HepG2 (cell line): ENCODE measurements around the gene WNT16. TPM values are rescaled to one million over a fixed set of nuclear protein-coding genes. Genes with fewer than 3 reads are reported as not detected.

Experiments used
- ATAC-seq: fragments of 200-7000 bp; cut with Tn5 transposase; 3 replicates; pipeline ENCODE4 v1.9.1; 2020; ENCODE audit warnings: mild to moderate bottlenecking, moderate library complexity
- BruUV-seq: library from RNA; stranded (reverse); fragments of 400-500 nt; replicated peaks from 2 replicates; lab custom pipeline; 2021; lab: Mats Ljungman, UMichigan
- CTCF ChIA-PET: fragments of 300-600 bp; formaldehyde crosslinking; extraction: SDS; loops from one replicate; lab custom pipeline; 2021; ENCODE audit warnings: low total read pairs, inconsistent platforms, low intra/inter-chr PET ratio; lab: Yijun Ruan, JAX
- POLR2A ChIA-PET: fragments of 350-600 bp; sonication (Branson Sonifier 250); formaldehyde crosslinking; loops from one replicate; lab custom pipeline; 2020; ENCODE audit warnings: antibody characterized with exemption, inconsistent platforms; lab: Yijun Ruan, JAX
- DNase-seq: peaks from one replicate; pipeline ENCODE4 v3.0.0-alpha.2; 2015; ENCODE audit warnings: low spot score
- FAIRE-seq: peaks from 3 replicates; lab custom pipeline; 2011; peaks lifted over from hg19 to GRCh38; lab: Jason Lieb, UNC
- H2AFZ ChIP-seq: one replicate; pipeline ENCODE4 v1.6.1; 2011; ENCODE audit warnings: low read length, inconsistent platforms
- H3K27ac ChIP-seq: fragments of 300-600 bp; 3 replicates; pipeline ENCODE4 v1.8.0; 2011; ENCODE audit warnings: mixed run types, mild to moderate bottlenecking, mixed read lengths, low read length, inconsistent platforms; ENCODE audit not compliant: insufficient read depth; ENCODE audit errors: extremely low read length
- H3K27me3 ChIP-seq, 2 experiments: fragments of 200-600 bp in 1 of 2; 2 replicates in 1 of 2; 3 replicates in 1 of 2; pipeline versions ENCODE4 v1.6.0 to v1.8.0; 2011; ENCODE audit warnings: low read length in 2 of 2, mild to moderate bottlenecking in 2 of 2, moderate library complexity in 2 of 2, inconsistent platforms in 1 of 2; ENCODE audit not compliant: insufficient read depth in 2 of 2, control insufficient read depth in 1 of 2
- H3K36me3 ChIP-seq, 2 experiments: fragments of 200-600 bp in 1 of 2; replicated peaks in 1 of 2; 2 replicates in 1 of 2; 3 replicates in 1 of 2; pipeline versions ENCODE4 v1.5.1 to v1.8.0; 2011; ENCODE audit warnings: low read length in 2 of 2, inconsistent platforms in 1 of 2; ENCODE audit not compliant: insufficient read depth in 2 of 2, control insufficient read depth in 1 of 2
- H3K4me1 ChIP-seq: 2 replicates; pipeline ENCODE4 v1.5.1; 2012; ENCODE audit warnings: low read length, inconsistent platforms; ENCODE audit not compliant: insufficient read depth
- H3K4me2 ChIP-seq: 2 replicates; pipeline ENCODE4 v1.6.0; 2011; ENCODE audit warnings: low read depth, low read length, inconsistent platforms
- H3K4me3 ChIP-seq, 3 experiments: fragments of 200-600 bp in 1 of 3; sonication (generic), shearing (Covaris generic) in 1 of 3; replicated peaks in 1 of 3; 2 replicates each; pipeline ENCODE4 v1.5.1; 2011 to 2016; ENCODE audit warnings: low read length in 3 of 3, inconsistent platforms in 2 of 3, low read depth in 2 of 3, mild to moderate bottlenecking in 2 of 3, control low read depth in 1 of 3, mixed read lengths in 1 of 3; ENCODE audit not compliant: insufficient read depth in 1 of 3
- H3K79me2 ChIP-seq: one replicate; pipeline ENCODE4 v1.6.1; 2011; ENCODE audit warnings: low read length, inconsistent platforms; ENCODE audit not compliant: insufficient read depth
- H3K9ac ChIP-seq: 2 replicates; pipeline ENCODE4 v1.6.0; 2011; ENCODE audit warnings: mild to moderate bottlenecking, low read depth, low read length, inconsistent platforms; ENCODE audit not compliant: insufficient read depth
- H3K9me3 ChIP-seq: 2 replicates; pipeline ENCODE4 v1.5.1; 2012; ENCODE audit warnings: mild to moderate bottlenecking, low read length
- H4K20me1 ChIP-seq: 2 replicates; pipeline ENCODE4 v1.6.0; 2011; ENCODE audit warnings: inconsistent platforms, mild to moderate bottlenecking, low read length, moderate library complexity; ENCODE audit not compliant: insufficient read depth
- ARID5B ChIP-seq: IDR thresholded peaks from 2 replicates; pipeline ENCODE4 v1.4.0; 2020; ENCODE audit warnings: mild to moderate bottlenecking, missing genetic modification reagents
- ATF2 ChIP-seq: sonication (generic); formaldehyde crosslinking; IDR thresholded peaks from 2 replicates; pipeline ENCODE4 v1.4.0; 2020; ENCODE audit warnings: missing genetic modification reagents
- BCLAF1 ChIP-seq: fragments of 450-650 bp; IDR thresholded peaks from 2 replicates; pipeline ENCODE4 v1.6.1; 2017; ENCODE audit warnings: mild to moderate bottlenecking
- FOXO1 ChIP-seq: sonication (generic); formaldehyde crosslinking; IDR thresholded peaks from 2 replicates; pipeline ENCODE4 v1.4.0; 2020; ENCODE audit warnings: missing genetic modification reagents
- ZBTB37 ChIP-seq: sonication (generic); formaldehyde crosslinking; IDR thresholded peaks from 2 replicates; pipeline ENCODE4 v1.4.0; 2020; ENCODE audit warnings: mild to moderate bottlenecking, missing genetic modification reagents
- ZBTB4 ChIP-seq: sonication (generic); formaldehyde crosslinking; IDR thresholded peaks from 2 replicates; pipeline ENCODE4 v1.4.0; 2020; ENCODE audit warnings: missing genetic modification reagents, mild to moderate bottlenecking, borderline replicate concordance
- ZFY ChIP-seq: sonication (generic); formaldehyde crosslinking; IDR thresholded peaks from 2 replicates; pipeline ENCODE4 v1.4.0; 2020; ENCODE audit warnings: missing genetic modification reagents
- ZNF83 ChIP-seq: sonication (generic); formaldehyde crosslinking; IDR thresholded peaks from 2 replicates; pipeline ENCODE4 v1.4.0; 2020; ENCODE audit warnings: missing genetic modification reagents, mild to moderate bottlenecking, borderline replicate concordance
- ZNF879 ChIP-seq: sonication (generic); formaldehyde crosslinking; IDR thresholded peaks from 2 replicates; pipeline ENCODE4 v1.8.1; 2023; ENCODE audit warnings: missing genetic modification reagents
- WGBS: methylation state at CpG from one replicate; pipeline ENCODE4 v1.1.6; 2017; ENCODE audit warnings: low lambda C conversion rate; 5-methylcytosine and 5-hydroxymethylcytosine counted together
- in situ Hi-C: cut with HindIII; loops from 2 replicates; pipeline ENCODE4 v1.10.0; 2017; ENCODE audit warnings: low pct_unique_long_range_greater_than_20kb; ENCODE audit not compliant: extremely low pct_ligation_motif_present
- intact Hi-C: fragments of 100-400 bp; cut with micrococcal nuclease; formaldehyde crosslinking; loops from one replicate; pipeline ENCODE4 v1.10.0; 2022; ENCODE audit not compliant: unreplicated experiment
- polyA plus RNA-seq, 8 experiments: library from polyadenylated mRNA; depleted of rRNA in 3 of 8; stranded (reverse) in 7 of 8; unstranded in 1 of 8; fragments of >200 nt; fragmentation: Illumina TruSeq in 4 of 8; extraction: Trizol in 4 of 8; gene quantifications; 2 replicates each; pipeline versions ENCODE4 v1.2.1 to v1.2.3, GENCODE V29; 2011 to 2016; ENCODE audit warnings: low read depth in 4 of 8, missing spikeins in 1 of 8, mixed read lengths in 1 of 8; ENCODE audit not compliant: insufficient read depth in 1 of 8
- total RNA-seq, 5 experiments: library from RNA; depleted of rRNA; stranded (reverse); fragments of >200 nt; fragmentation: Illumina TruSeq; extraction: Trizol; gene quantifications; 2 replicates each; pipeline ENCODE4 v1.2.3, GENCODE V29; 2016; ENCODE audit warnings: low read depth in 1 of 5

The WNT16 gene
- total and polyA plus RNA-seq, 2 of the 13 experiments (the other 11 are each of a cell fraction or from before 2014, with no cell fraction given) = not detected

GRCh38 chr7:121305109-121305508 lies 23.7 kb upstream of the WNT16 start (continued):
- TF ChIP-seq ARID5B (CRISPR knock-in tag) (no peak), FOXO1 (no peak)
- TF ChIP-seq, all 625 proteins: peak for 0

GRCh38 chr7:121306565-121306964 lies 22.2 kb upstream of the WNT16 start:
- BruUV-seq = no TSS peak
- no peaks in the 10 kb centered on the region for H3K79me2 ChIP-seq
- intact Hi-C loops = no loop called here
- no peak overlapping the region for H3K4me2 ChIP-seq
- H3K4me3 ChIP-seq = no peak overlapping the region
- no peak for ATAC-seq
- no peaks in the 10 kb centered on the region for H4K20me1 ChIP-seq
- ChIA-PET CTCF (no interaction called here), POLR2A (no interaction called here)
- WGBS = 0% methylated on average over 3 of the region's 3 CpGs
- FAIRE-seq = no peak
- no peaks in the 10 kb centered on the region for H3K4me1 ChIP-seq
- H3K27ac ChIP-seq = no peak overlapping the region
- H3K36me3 ChIP-seq = no peaks in the 10 kb centered on the region
- H3K27me3 ChIP-seq = no peaks in the 10 kb centered on the region; a peak in 1 of 5 replicates
- in situ Hi-C loops = no loop called here
- no peaks in the 10 kb centered on the region for H3K9me3 ChIP-seq
- H3K9ac ChIP-seq = no peak overlapping the region
- no peak overlapping the region for H2AFZ ChIP-seq
- DNase-seq = no peak
- TF ChIP-seq ZBTB4 (CRISPR knock-in tag) (no peak), ZFY (CRISPR knock-in tag) (no peak), BCLAF1 (no peak), ZNF879 (CRISPR knock-in tag) (no peak), ZNF83 (no peak), ZBTB37 (CRISPR knock-in tag) (no peak), ATF2 (no peak)
